Astrocyte of the spinal cord (primary cell): ENCODE data around the gene ADORA2A.

ENCODE experiments used
- DNase-seq: peaks from one replicate; pipeline ENCODE4 v3.0.0; 2011; ENCODE audit warnings: low read depth, low spot score
- H3K4me3 ChIP-seq: 2 replicates; pipeline ENCODE4 v1.5.1; 2011; ENCODE audit warnings: low read depth, mild to moderate bottlenecking, low read length, moderate library complexity
- in situ Hi-C: cut with HindIII; loops from 2 replicates; pipeline ENCODE4 v1.10.0; 2017; ENCODE audit warnings: low sequenced_read_pairs
- TF ChIP-seq, protein P1 (sequence below): IDR thresholded peaks from 2 replicates; pipeline ENCODE4 v1.5.1; 2012; ENCODE audit warnings: low read depth, mild to moderate bottlenecking, low read length, inconsistent platforms

ADORA2A gene

GRCh38 chr22:24426436-24426835 lies 963 bp upstream of the ADORA2A start:
- in situ Hi-C loops, result no loop called here
- no peak overlapping the region for H3K4me3 ChIP-seq
- no peak for DNase-seq
- TF ChIP-seq, protein P1, sequence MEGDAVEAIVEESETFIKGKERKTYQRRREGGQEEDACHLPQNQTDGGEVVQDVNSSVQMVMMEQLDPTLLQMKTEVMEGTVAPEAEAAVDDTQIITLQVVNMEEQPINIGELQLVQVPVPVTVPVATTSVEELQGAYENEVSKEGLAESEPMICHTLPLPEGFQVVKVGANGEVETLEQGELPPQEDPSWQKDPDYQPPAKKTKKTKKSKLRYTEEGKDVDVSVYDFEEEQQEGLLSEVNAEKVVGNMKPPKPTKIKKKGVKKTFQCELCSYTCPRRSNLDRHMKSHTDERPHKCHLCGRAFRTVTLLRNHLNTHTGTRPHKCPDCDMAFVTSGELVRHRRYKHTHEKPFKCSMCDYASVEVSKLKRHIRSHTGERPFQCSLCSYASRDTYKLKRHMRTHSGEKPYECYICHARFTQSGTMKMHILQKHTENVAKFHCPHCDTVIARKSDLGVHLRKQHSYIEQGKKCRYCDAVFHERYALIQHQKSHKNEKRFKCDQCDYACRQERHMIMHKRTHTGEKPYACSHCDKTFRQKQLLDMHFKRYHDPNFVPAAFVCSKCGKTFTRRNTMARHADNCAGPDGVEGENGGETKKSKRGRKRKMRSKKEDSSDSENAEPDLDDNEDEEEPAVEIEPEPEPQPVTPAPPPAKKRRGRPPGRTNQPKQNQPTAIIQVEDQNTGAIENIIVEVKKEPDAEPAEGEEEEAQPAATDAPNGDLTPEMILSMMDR, result no peak

- H3K4me3 ChIP-seq, result no peak overlapping the region
- in situ Hi-C loops, result no loop called here
- no peak for DNase-seq
- TF ChIP-seq, protein P1, result no peak
Measured at GRCh38 chr22:24426851-24427499, 424 bp upstream of the ADORA2A start.

- no peak for DNase-seq
- TF ChIP-seq, protein P1, result no peak
- H3K4me3 ChIP-seq, result no peak overlapping the region
- in situ Hi-C loops, result no loop called here
Measured at GRCh38 chr22:24428751-24429410, 1.5 kb downstream of the ADORA2A start.

- DNase-seq, result peak; percentile 52
- no peak overlapping the region for H3K4me3 ChIP-seq
Measured at GRCh38 chr22:24429411-24430365, 2.3 kb downstream of the ADORA2A start.

DNA sequence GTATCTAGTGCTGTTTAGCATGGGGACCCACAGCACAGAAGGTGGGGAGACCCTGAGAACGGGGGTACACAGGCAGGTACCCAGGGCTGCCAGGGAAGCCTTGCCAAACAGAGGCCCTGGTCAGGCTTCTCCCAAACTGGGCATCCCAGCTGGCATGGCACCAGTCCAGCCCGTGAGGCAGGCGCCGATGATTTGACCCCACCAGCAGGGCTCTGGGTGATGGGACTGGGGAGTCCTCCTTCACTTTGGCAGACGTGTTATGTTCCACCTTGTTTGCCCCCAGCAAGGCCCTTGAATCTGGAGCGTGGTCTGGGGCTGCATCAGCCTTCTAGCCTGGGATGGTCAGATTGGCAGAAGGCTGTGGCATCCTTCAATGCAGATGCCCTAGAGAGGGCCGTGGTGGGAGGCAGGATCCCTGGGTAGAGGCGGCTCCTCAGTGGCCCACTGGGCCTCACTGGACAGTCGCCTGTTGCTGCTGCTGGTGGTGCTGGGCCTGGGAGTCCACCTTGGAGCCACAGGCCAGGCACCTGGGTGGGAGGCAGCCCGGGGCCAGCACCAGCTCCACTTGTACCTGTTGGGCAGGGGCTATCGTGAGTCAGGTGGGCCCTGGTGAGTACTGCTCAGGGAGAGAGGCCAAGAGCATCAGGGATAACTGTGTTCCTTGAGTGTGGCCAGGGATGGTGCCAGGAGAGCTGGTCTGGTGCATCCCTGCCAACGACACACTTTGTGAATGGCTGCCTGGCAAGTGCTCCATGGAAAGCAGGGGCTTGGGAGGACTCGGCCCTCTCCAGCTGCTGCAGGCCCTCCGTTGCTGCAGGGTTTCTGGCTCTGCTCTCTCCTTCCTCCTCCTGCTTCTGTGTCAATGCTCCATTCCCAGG lies 3.3 kb downstream of the ADORA2A start:
- in situ Hi-C loops, result no loop called here
- TF ChIP-seq, protein P1, result no peak
- DNase-seq, result no peak
- no peak overlapping the region for H3K4me3 ChIP-seq

More at GRCh38 chr22:24429411-24430365, 2.3 kb downstream of the ADORA2A start:
- in situ Hi-C loops, result no loop called here
- TF ChIP-seq, protein P1, result no peak
